Mesenchymal stem cell (in vitro differentiated cells and primary cell): ENCODE measurements around the gene CITED4.

Source experiments
- DNase-seq: peaks from one replicate; pipeline ENCODE4 v3.0.0-alpha.2; 2013
- H2AFZ ChIP-seq: one replicate; pipeline ENCODE4 v1.6.1; 2013; ENCODE audit warnings: low read depth, mild to moderate bottlenecking, control low read depth, inconsistent platforms, low read length, moderate library complexity
- H2AK5ac ChIP-seq: 2 replicates; pipeline ENCODE4 v1.6.1; 2013; ENCODE audit warnings: low read length, moderate library complexity, mild to moderate bottlenecking, inconsistent platforms; ENCODE audit not compliant: severe bottlenecking
- H2BK120ac ChIP-seq: one replicate; pipeline ENCODE4 v1.6.1; 2013; ENCODE audit warnings: low read depth, mild to moderate bottlenecking, inconsistent platforms, low read length, moderate library complexity
- H2BK12ac ChIP-seq, 2 experiments: one replicate each; pipeline ENCODE4 v1.6.1; 2013; ENCODE audit warnings: inconsistent platforms in 2 of 2, low read length in 2 of 2, mild to moderate bottlenecking in 2 of 2, moderate library complexity in 2 of 2, control low read depth in 1 of 2
- H2BK15ac ChIP-seq: one replicate; pipeline ENCODE4 v1.6.1; 2013; ENCODE audit warnings: mild to moderate bottlenecking, low read depth, inconsistent platforms; ENCODE audit not compliant: poor library complexity, severe bottlenecking
- H2BK5ac ChIP-seq: 2 replicates; pipeline ENCODE4 v1.6.1; 2013; ENCODE audit warnings: low read depth, mild to moderate bottlenecking, low read length, control low read depth, inconsistent platforms; ENCODE audit not compliant: poor library complexity, severe bottlenecking
- H3K14ac ChIP-seq, 2 experiments: one replicate each; pipeline ENCODE4 v1.6.1; 2013; ENCODE audit warnings: inconsistent platforms in 2 of 2, low read length in 2 of 2, control low read depth in 1 of 2, mild to moderate bottlenecking in 1 of 2, moderate library complexity in 1 of 2
- H3K18ac ChIP-seq, 2 experiments: one replicate each; pipeline ENCODE4 v1.6.1; 2013; ENCODE audit warnings: inconsistent platforms in 2 of 2, low read length in 2 of 2, control low read depth in 1 of 2, low read depth in 1 of 2, mild to moderate bottlenecking in 1 of 2
- H3K23ac ChIP-seq, 2 experiments: one replicate each; pipeline ENCODE4 v1.6.1; 2013; ENCODE audit warnings: inconsistent platforms in 2 of 2, low read length in 2 of 2, mild to moderate bottlenecking in 2 of 2, moderate library complexity in 2 of 2, control low read depth in 1 of 2
- H3K27ac ChIP-seq: 2 replicates; pipeline ENCODE4 v1.5.1; 2013; ENCODE audit warnings: mild to moderate bottlenecking, moderate library complexity, low read length, control low read depth, inconsistent platforms; ENCODE audit not compliant: poor library complexity, severe bottlenecking
- H3K27me3 ChIP-seq, 2 experiments: 2 replicates each; pipeline versions ENCODE4 v1.6.1 to v1.7.0; 2013; ENCODE audit warnings: low read length in 2 of 2, mild to moderate bottlenecking in 2 of 2, moderate library complexity in 2 of 2, control low read depth in 1 of 2, inconsistent platforms in 1 of 2; ENCODE audit not compliant: control insufficient read depth in 1 of 2, insufficient read depth in 1 of 2
- H3K36me3 ChIP-seq, 2 experiments: 2 replicates each; pipeline versions ENCODE4 v1.6.1 to v1.7.0; 2013; ENCODE audit warnings: low read length in 2 of 2, control low read depth in 1 of 2, inconsistent platforms in 1 of 2, low read depth in 1 of 2, mild to moderate bottlenecking in 1 of 2; ENCODE audit not compliant: insufficient read depth in 2 of 2, control insufficient read depth in 1 of 2
- H3K4ac ChIP-seq, 2 experiments: one replicate each; pipeline ENCODE4 v1.6.1; 2013; ENCODE audit warnings: inconsistent platforms in 2 of 2, low read length in 2 of 2, mild to moderate bottlenecking in 2 of 2, moderate library complexity in 2 of 2, control low read depth in 1 of 2, low read depth in 1 of 2
- H3K4me1 ChIP-seq: 2 replicates; pipeline ENCODE4 v1.6.1; 2013; ENCODE audit warnings: low read depth, low read length, control low read depth; ENCODE audit not compliant: control insufficient read depth, insufficient read depth
- H3K4me2 ChIP-seq: 2 replicates; pipeline ENCODE4 v1.6.1; 2013; ENCODE audit warnings: low read length, mild to moderate bottlenecking, inconsistent platforms; ENCODE audit not compliant: poor library complexity, severe bottlenecking
- H3K4me3 ChIP-seq, 2 experiments: 2 replicates each; pipeline versions ENCODE4 v1.5.1 to v1.7.0; 2013; ENCODE audit warnings: low read length in 2 of 2, mild to moderate bottlenecking in 2 of 2, control low read depth in 1 of 2, low read depth in 1 of 2; ENCODE audit not compliant: insufficient read depth in 1 of 2
- H3K79me1 ChIP-seq: replicated peaks from 2 replicates; pipeline ENCODE4 v1.6.1; 2013; ENCODE audit warnings: mild to moderate bottlenecking, control low read depth, low read length, inconsistent platforms; ENCODE audit not compliant: poor library complexity, severe bottlenecking
- H3K9ac ChIP-seq: 2 replicates; pipeline ENCODE4 v1.7.0; 2013; ENCODE audit warnings: mild to moderate bottlenecking, low read length, moderate library complexity
- H3K9me3 ChIP-seq: 2 replicates; pipeline ENCODE4 v1.7.0; 2013; ENCODE audit warnings: mild to moderate bottlenecking, low read length; ENCODE audit not compliant: control insufficient read depth
- H4K8ac ChIP-seq: one replicate; pipeline ENCODE4 v1.6.1; 2013; ENCODE audit warnings: inconsistent platforms, mild to moderate bottlenecking, low read length, moderate library complexity
- H4K91ac ChIP-seq: one replicate; pipeline ENCODE4 v1.6.1; 2013; ENCODE audit warnings: mild to moderate bottlenecking, low read length, inconsistent platforms
- WGBS: methylation state at CpG from one replicate; pipeline ENCODE4 v1.1.7; 2013; ENCODE audit warnings: mixed read lengths; 5-methylcytosine and 5-hydroxymethylcytosine counted together

Gene CITED4

DNA sequence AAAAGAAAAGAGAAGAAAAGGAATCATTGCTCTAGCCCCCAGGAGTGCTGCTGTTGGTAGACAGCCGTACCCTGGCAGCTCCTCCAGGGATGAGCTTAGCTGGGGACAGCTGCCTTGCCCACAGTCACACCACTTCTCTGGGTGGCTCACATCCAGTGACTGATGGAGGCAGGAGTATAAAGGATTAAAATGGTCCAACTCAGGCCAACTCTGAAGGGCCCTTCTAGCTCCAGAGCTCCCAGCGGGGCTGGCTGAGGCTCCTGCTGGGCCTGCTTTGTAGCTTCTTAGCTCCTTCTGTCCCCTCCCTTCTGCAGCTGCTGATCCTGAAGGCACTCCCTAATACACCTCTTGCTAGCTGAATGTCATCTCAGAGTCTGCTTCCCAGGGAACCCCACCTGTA lies 4.4 kb downstream of the CITED4 start:
- WGBS: 83% methylated on average over 2 of the region's 2 CpGs
- no peaks in the 10 kb centered on the region for H3K36me3 ChIP-seq
- no peak for DNase-seq

DNA sequence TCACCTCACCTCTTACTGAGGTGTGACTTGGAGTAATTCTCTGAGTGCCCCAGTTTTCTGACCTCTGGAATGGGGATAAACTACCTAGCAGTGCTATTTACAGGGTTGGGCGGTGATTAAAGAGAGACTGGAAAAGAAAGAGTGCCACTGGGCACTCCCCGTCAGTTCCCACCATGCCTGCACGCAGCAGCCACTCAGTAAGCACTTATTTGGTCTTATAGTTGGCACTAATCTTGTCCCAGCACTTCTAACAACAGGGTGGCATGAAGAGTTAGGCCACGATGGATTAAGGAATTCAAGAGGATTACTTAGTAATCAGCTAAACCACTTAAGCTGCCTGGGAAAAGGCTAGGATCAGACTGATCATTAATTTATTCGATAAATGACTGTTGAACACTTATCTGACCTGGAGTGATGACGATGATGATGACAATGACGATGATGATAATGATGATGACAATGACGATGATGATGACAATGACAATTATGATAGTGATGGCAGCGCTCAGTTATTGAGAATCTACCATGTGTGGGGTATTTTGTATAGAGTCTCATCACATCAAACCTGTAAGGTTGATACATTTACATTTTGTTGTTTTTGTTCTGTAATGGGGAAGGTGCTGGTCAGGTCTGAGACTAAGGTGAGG lies 5.4 kb downstream of the CITED4 start:
- DNase-seq: no peak

More for the DNA sequence above, 4.4 kb downstream of the CITED4 start:
- no peak overlapping the region for H2BK5ac ChIP-seq
- H3K27ac ChIP-seq: no peak overlapping the region
- H2BK12ac ChIP-seq: no peak overlapping the region
- no peak overlapping the region for H2BK15ac ChIP-seq
- no peak overlapping the region for H2AFZ ChIP-seq
- no peaks in the 10 kb centered on the region for H3K27me3 ChIP-seq
- H2AK5ac ChIP-seq: no peak overlapping the region
- H3K79me1 ChIP-seq: peaks cover 6% of the 10 kb centered on the region
- no peak overlapping the region for H3K18ac ChIP-seq
- H3K23ac ChIP-seq: no peak overlapping the region
- H3K9ac ChIP-seq: no peak overlapping the region
- peaks cover 16% of the 10 kb centered on the region for H3K4me1 ChIP-seq
- no peak overlapping the region for H3K14ac ChIP-seq
- no peak overlapping the region for H2BK120ac ChIP-seq
- no peak overlapping the region for H4K8ac ChIP-seq
- H3K4me2 ChIP-seq: no peak overlapping the region
- no peak overlapping the region for H3K4me3 ChIP-seq
- no peak overlapping the region for H4K91ac ChIP-seq
- no peaks in the 10 kb centered on the region for H3K9me3 ChIP-seq
- no peak overlapping the region for H3K4ac ChIP-seq

DNA sequence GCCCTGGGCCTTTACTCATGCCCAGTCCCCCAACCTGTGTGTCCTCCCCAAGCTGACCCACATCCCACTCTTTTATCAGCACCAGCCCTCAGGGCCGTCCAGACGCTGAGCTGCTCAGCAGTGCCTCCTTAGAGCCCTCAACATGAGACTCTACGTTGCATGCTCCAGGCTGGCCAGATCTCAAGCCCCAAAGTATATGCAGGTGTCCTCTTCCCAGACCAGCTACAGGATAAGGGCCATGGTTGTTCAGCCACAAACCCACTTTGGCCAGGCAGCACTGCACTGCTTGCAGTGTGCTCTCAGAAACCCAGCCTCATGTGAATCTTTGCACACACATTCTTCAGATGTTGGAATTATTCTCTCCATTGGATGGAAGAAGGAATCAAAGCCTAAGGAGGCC lies 6.0 kb downstream of the CITED4 start:
- Histone ChIP-seq H2BK120ac (no peak overlapping the region), H4K8ac (no peak overlapping the region), H3K9me3 (no peaks in the 10 kb centered on the region), H3K27me3 (no peaks in the 10 kb centered on the region), H2AK5ac (no peak overlapping the region), H3K4me1 (peaks cover 12% of the 10 kb centered on the region), H3K14ac (no peak overlapping the region), H3K79me1 (peaks cover 6% of the 10 kb centered on the region), H2AFZ (no peak overlapping the region), H3K27ac (no peak overlapping the region), H2BK12ac (no peak overlapping the region), H3K9ac (no peak overlapping the region), H3K18ac (no peak overlapping the region), H2BK15ac (no peak overlapping the region), H4K91ac (no peak overlapping the region), H3K36me3 (no peaks in the 10 kb centered on the region), H2BK5ac (no peak overlapping the region), H3K4me3 (no peak overlapping the region), H3K4ac (no peak overlapping the region), H3K23ac (no peak overlapping the region), H3K4me2 (no peak overlapping the region)
- no peak for DNase-seq
- 62% methylated on average over 3 of the region's 3 CpGs for WGBS

More for the DNA sequence above, 5.4 kb downstream of the CITED4 start:
- no peak overlapping the region for H2BK120ac ChIP-seq
- no peak overlapping the region for H3K4me2 ChIP-seq
- no peak overlapping the region for H4K8ac ChIP-seq
- H3K27ac ChIP-seq: no peak overlapping the region
- no peak overlapping the region for H2AK5ac ChIP-seq
- H3K4me1 ChIP-seq: peaks cover 14% of the 10 kb centered on the region
- no peak overlapping the region for H3K14ac ChIP-seq
- no peaks in the 10 kb centered on the region for H3K36me3 ChIP-seq
- H3K27me3 ChIP-seq: no peaks in the 10 kb centered on the region
- H3K9ac ChIP-seq: no peak overlapping the region
- no peaks in the 10 kb centered on the region for H3K9me3 ChIP-seq
- no peak overlapping the region for H3K18ac ChIP-seq
- H3K23ac ChIP-seq: no peak overlapping the region
- 94% methylated on average over 9 of the region's 9 CpGs for WGBS
- peaks cover 6% of the 10 kb centered on the region for H3K79me1 ChIP-seq
- H3K4me3 ChIP-seq: no peak overlapping the region
- no peak overlapping the region for H4K91ac ChIP-seq
- no peak overlapping the region for H3K4ac ChIP-seq
- H2AFZ ChIP-seq: no peak overlapping the region
- no peak overlapping the region for H2BK12ac ChIP-seq
- no peak overlapping the region for H2BK5ac ChIP-seq
- H2BK15ac ChIP-seq: no peak overlapping the region

DNA sequence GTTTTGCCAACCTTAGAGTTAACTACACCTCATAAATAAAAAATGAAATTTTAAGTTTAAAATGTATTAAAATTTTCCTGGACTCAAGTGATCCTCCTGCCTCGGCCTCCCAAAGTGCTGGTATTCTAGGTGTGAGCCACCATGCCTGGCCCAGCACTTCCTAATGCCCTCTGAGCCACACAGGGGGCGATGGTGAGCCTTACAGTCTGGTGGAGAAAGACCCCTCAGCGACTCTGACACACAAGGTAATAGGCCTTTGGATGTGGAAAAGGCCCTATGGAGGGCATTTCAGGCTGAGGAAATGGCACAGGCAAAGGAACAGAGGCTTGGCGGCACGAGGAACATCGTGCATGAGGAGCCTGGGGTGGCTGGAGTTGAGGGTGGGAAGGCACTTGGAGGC lies 6.7 kb downstream of the CITED4 start:
- Histone ChIP-seq H4K91ac (no peak overlapping the region), H3K27ac (no peak overlapping the region), H4K8ac (no peak overlapping the region), H2BK120ac (no peak overlapping the region), H3K23ac (no peak overlapping the region), H3K4me3 (no peak overlapping the region), H3K4ac (no peak overlapping the region), H3K9ac (no peak overlapping the region), H2AK5ac (no peak overlapping the region), H3K27me3 (no peaks in the 10 kb centered on the region), H3K4me2 (no peak overlapping the region), H2BK15ac (no peak overlapping the region), H3K14ac (no peak overlapping the region), H3K79me1 (peaks cover 1% of the 10 kb centered on the region), H2BK5ac (no peak overlapping the region), H3K9me3 (no peaks in the 10 kb centered on the region), H3K36me3 (no peaks in the 10 kb centered on the region), H3K18ac (no peak overlapping the region), H2BK12ac (no peak overlapping the region), H2AFZ (no peak overlapping the region), H3K4me1 (peaks cover 6% of the 10 kb centered on the region)
- 83% methylated on average over 6 of the region's 6 CpGs for WGBS
- DNase-seq: no peak
